UCSD-AML1 (cell line): ENCODE measurements around the gene PTX4.

Experiments
- DNase-seq: peaks from one replicate; lab custom pipeline; 2025; ENCODE audit not compliant: unreplicated experiment; lab: John Stamatoyannopoulos, UW

The PTX4 gene

GRCh38 chr16:1501630-1502029 lies 12.9 kb upstream of the PTX4 start:
- DNase-seq = no peak

- no peak for DNase-seq
Observed at GRCh38 chr16:1500465-1501150, 11.9 kb upstream of the PTX4 start.

GRCh38 chr16:1499756-1500464 lies 11.2 kb upstream of the PTX4 start:
- DNase-seq = no peak

- no peak for DNase-seq
Observed at GRCh38 chr16:1498899-1499676, 10.3 kb upstream of the PTX4 start.

- no peak for DNase-seq
Observed at GRCh38 chr16:1497014-1497598, 8.4 kb upstream of the PTX4 start.

- DNase-seq = no peak
Observed at GRCh38 chr16:1496464-1496863, 7.7 kb upstream of the PTX4 start.

GRCh38 chr16:1495889-1496262 lies 7.1 kb upstream of the PTX4 start:
- DNase-seq = no peak

GRCh38 chr16:1495211-1495888 lies 6.6 kb upstream of the PTX4 start:
- no peak for DNase-seq

GRCh38 chr16:1494711-1495110 lies 6.0 kb upstream of the PTX4 start:
- no peak for DNase-seq

- DNase-seq = peak; percentile 25
Observed at GRCh38 chr16:1494129-1494640, 5.4 kb upstream of the PTX4 start.

- DNase-seq = no peak
Observed at GRCh38 chr16:1493746-1494094, 5.0 kb upstream of the PTX4 start.

GRCh38 chr16:1492923-1493745 lies 4.4 kb upstream of the PTX4 start, which contains the start of gene TELO2:
Gene TELO2, plus strand, starts transcription at chr16:1493360. Its CDS starts 922 bp downstream, at chr16:1494282.
- DNase-seq = peak; percentile 85

GRCh38 chr16:1492082-1492922 lies 3.6 kb upstream of the PTX4 start:
- DNase-seq = no peak

- no peak for DNase-seq
Observed at GRCh38 chr16:1491327-1491726, 2.6 kb upstream of the PTX4 start.

- no peak for DNase-seq
Observed at GRCh38 chr16:1489077-1489476, 333 bp upstream of the PTX4 start.

- no peak for DNase-seq
Observed at GRCh38 chr16:1488054-1488601, 616 bp downstream of the PTX4 start.

- no peak for DNase-seq
Observed at GRCh38 chr16:1487395-1488053, 1.2 kb downstream of the PTX4 start.
